CD14-positive monocyte (primary cell): Measurements from ENCODE around the gene TSSK2. TPM values are rescaled to one million over a fixed set of nuclear protein-coding genes. Genes with fewer than 3 reads are reported as not detected.

Experiments used
- DNase-seq, 3 donors: peaks; one replicate each; pipeline ENCODE4 v3.0.0-alpha.2; 2011 to 2022
- H2AFZ ChIP-seq: 2 replicates; pipeline ENCODE4 v1.6.0; 2012; ENCODE audit warnings: mild to moderate bottlenecking, low read depth, low read length, inconsistent platforms; ENCODE audit not compliant: insufficient read depth, poor library complexity, severe bottlenecking
- H3K27ac ChIP-seq, 2 donors: 1 replicate in 1 of 2; 2 replicates in 1 of 2; pipeline ENCODE4 v1.5.1; 2012 to 2013; ENCODE audit warnings: low read length in 2 of 2, control low read depth in 1 of 2, inconsistent platforms in 1 of 2, low read depth in 1 of 2, mild to moderate bottlenecking in 1 of 2
- H3K27me3 ChIP-seq, 2 donors: one replicate each; pipeline versions ENCODE4 v1.6.0 to v1.6.1; 2011 to 2013; ENCODE audit warnings: low read length in 2 of 2; ENCODE audit not compliant: control insufficient read depth in 2 of 2, insufficient read depth in 2 of 2
- H3K36me3 ChIP-seq, 2 donors: replicated peaks in 1 of 2; 1 replicate in 1 of 2; 2 replicates in 1 of 2; pipeline versions ENCODE4 v1.5.1 to v1.6.1; 2012 to 2013; ENCODE audit warnings: low read length in 2 of 2, control low read depth in 1 of 2, inconsistent platforms in 1 of 2, mild to moderate bottlenecking in 1 of 2; ENCODE audit not compliant: insufficient read depth in 2 of 2, control insufficient read depth in 1 of 2
- H3K4me1 ChIP-seq, 2 donors: 1 replicate in 1 of 2; 2 replicates in 1 of 2; pipeline versions ENCODE4 v1.5.1 to v1.6.1; 2012 to 2013; ENCODE audit warnings: low read length in 2 of 2, control low read depth in 1 of 2, inconsistent platforms in 1 of 2, mild to moderate bottlenecking in 1 of 2, moderate library complexity in 1 of 2; ENCODE audit not compliant: insufficient read depth in 2 of 2, control insufficient read depth in 1 of 2
- H3K4me2 ChIP-seq: replicated peaks from 2 replicates; pipeline ENCODE3; 2012; ENCODE audit warnings: low read length, moderate library complexity, mild to moderate bottlenecking; ENCODE audit not compliant: poor library complexity, severe bottlenecking; ENCODE audit errors: extremely low read depth
- H3K4me3 ChIP-seq, 3 experiments: fragments of 200-600 bp in 1 of 3; sonication (generic) in 1 of 3; replicated peaks in 1 of 3; 1 replicate in 2 of 3; 2 replicates in 1 of 3; pipeline ENCODE4 v1.5.1; 2011 to 2013; ENCODE audit warnings: low read length in 3 of 3, mild to moderate bottlenecking in 3 of 3, control low read depth in 2 of 3, low read depth in 2 of 3, inconsistent platforms in 1 of 3, moderate library complexity in 1 of 3
- H3K79me2 ChIP-seq: 2 replicates; pipeline ENCODE4 v1.6.0; 2012; ENCODE audit warnings: mild to moderate bottlenecking, control low read depth, inconsistent platforms, low read length, moderate library complexity; ENCODE audit not compliant: insufficient read depth
- H3K9ac ChIP-seq: 2 replicates; pipeline ENCODE4 v1.6.0; 2017; ENCODE audit warnings: low read length, mild to moderate bottlenecking; ENCODE audit not compliant: insufficient read depth, poor library complexity, severe bottlenecking
- H3K9me3 ChIP-seq, 2 donors: replicated peaks in 1 of 2; 1 replicate in 1 of 2; 2 replicates in 1 of 2; pipeline versions ENCODE4 v1.5.1 to v1.6.1; 2012 to 2013; ENCODE audit warnings: low read length in 2 of 2, control low read depth in 1 of 2; ENCODE audit not compliant: control insufficient read depth in 1 of 2, insufficient read depth in 1 of 2
- H4K20me1 ChIP-seq: 2 replicates; pipeline ENCODE4 v1.6.0; 2012; ENCODE audit warnings: mild to moderate bottlenecking, low read length, control low read depth, moderate library complexity; ENCODE audit not compliant: insufficient read depth
- H3K27ac Mint-ChIP-seq, 7 donors: one replicate each; pipeline ENCODE4 v1.8.0; 2020; ENCODE audit warnings: mild to moderate bottlenecking in 7 of 7, mixed read lengths in 7 of 7, moderate library complexity in 6 of 7, inconsistent platforms in 2 of 7
- H3K27me3 Mint-ChIP-seq, 3 donors: one replicate each; pipeline ENCODE4 v1.8.0; 2021 to 2022; ENCODE audit warnings: low read depth in 3 of 3, mild to moderate bottlenecking in 3 of 3, mixed read lengths in 3 of 3, moderate library complexity in 3 of 3, inconsistent platforms in 1 of 3
- H3K36me3 Mint-ChIP-seq, 2 donors: one replicate each; pipeline ENCODE4 v1.8.0; 2020; ENCODE audit warnings: mixed read lengths in 2 of 2, inconsistent platforms in 1 of 2, mild to moderate bottlenecking in 1 of 2
- H3K4me1 Mint-ChIP-seq: one replicate; pipeline ENCODE4 v1.8.0; 2020; ENCODE audit warnings: mild to moderate bottlenecking, mixed read lengths
- H3K4me3 Mint-ChIP-seq, 2 donors: one replicate each; pipeline ENCODE4 v1.8.0; 2020; ENCODE audit warnings: mild to moderate bottlenecking in 2 of 2, mixed read lengths in 2 of 2, moderate library complexity in 1 of 2
- H3K9me3 Mint-ChIP-seq, 7 donors: one replicate each; pipeline ENCODE4 v1.8.0; 2020 to 2022; ENCODE audit warnings: mixed read lengths in 7 of 7, mild to moderate bottlenecking in 6 of 7, moderate library complexity in 6 of 7, inconsistent platforms in 2 of 7
- CTCF ChIP-seq: fragments of 200-600 bp; IDR thresholded peaks from one replicate; pipeline ENCODE4 v1.8.0; 2022; ENCODE audit warnings: antibody characterized with exemption, mild to moderate bottlenecking
- WGBS: methylation state at CpG from one replicate; pipeline ENCODE4 v1.1.5; 2013; ENCODE audit warnings: missing lambda C conversion rate; ENCODE audit not compliant: insufficient coverage; 5-methylcytosine and 5-hydroxymethylcytosine counted together
- intact Hi-C, 2 donors: fragments of 100-400 bp; cut with micrococcal nuclease; formaldehyde crosslinking; loops; one replicate each; pipeline versions ENCODE4 v1.15.0 to v1.15.1; 2023
- polyA plus RNA-seq, 3 donors: library from polyadenylated mRNA; depleted of rRNA in 1 of 3; unstranded in 2 of 3; stranded (reverse) in 1 of 3; fragments of 300-500 nt in 2 of 3; fragments of >200 nt in 1 of 3; fragmentation: Illumina TruSeq in 2 of 3; gene quantifications; 1 replicate in 2 of 3; 2 replicates in 1 of 3; pipeline ENCODE4 v1.2.3, GENCODE V29; 2012 to 2021

Gene TSSK2
- polyA plus RNA-seq, 3 donors: 0.04 TPM; not detected in 2

- H3K4me2 ChIP-seq: peak overlapping the region; percentile 61
- H3K4me3 ChIP-seq: no peak overlapping the region
- Mint-ChIP-seq H3K27ac (peak overlapping the region in 1 of 7 donors; percentile 78), H3K4me3 (peak overlapping the region in 1 of 2 donors; percentile 77), H3K4me1 (peaks cover 12% of the 10 kb centered on the region), H3K27me3 (peaks cover 62 to 66% (median 64%) of the 10 kb centered on the region in 3 donors), H3K9me3 (peaks cover 0 to 16% (median 13%) of the 10 kb centered on the region in 7 donors), H3K36me3 (peaks cover 0 to 10% of the 10 kb centered on the region in 2 donors)
- H3K36me3 ChIP-seq: no peaks in the 10 kb centered on the region
- peaks cover 33 to 58% of the 10 kb centered on the region in 2 donors for H3K27me3 ChIP-seq
- no peak overlapping the region for H3K27ac ChIP-seq
- DNase-seq: no peak
- intact Hi-C loops: no loop called here
- no peak for TF ChIP-seq CTCF
- peaks cover 10 to 13% of the 10 kb centered on the region in 2 donors for H3K9me3 ChIP-seq
- H3K79me2 ChIP-seq: peaks cover 10% of the 10 kb centered on the region
- WGBS: 41% methylated on average over 23 of the region's 33 CpGs
- H3K9ac ChIP-seq: no peak overlapping the region
- H3K4me1 ChIP-seq: peaks cover 14 to 18% of the 10 kb centered on the region in 2 donors
- H4K20me1 ChIP-seq: no peaks in the 10 kb centered on the region
- peak overlapping the region; percentile 46 for H2AFZ ChIP-seq
Observed at GRCh38 chr22:19148417-19149046, 17.4 kb downstream of the TSSK2 start.

- Histone ChIP-seq H4K20me1 (no peaks in the 10 kb centered on the region), H3K79me2 (peaks cover 2% of the 10 kb centered on the region), H3K4me3 (peak overlapping the region in 1 of 3 experiments; percentile 47), H3K4me1 (peaks cover 6 to 11% of the 10 kb centered on the region in 2 donors), H2AFZ (peak overlapping the region; percentile 46), H3K27ac (no peak overlapping the region), H3K36me3 (no peaks in the 10 kb centered on the region), H3K4me2 (peak overlapping the region; percentile 61), H3K9me3 (peaks cover 10 to 13% of the 10 kb centered on the region in 2 donors), H3K27me3 (peaks cover 35 to 62% of the 10 kb centered on the region in 2 donors), H3K9ac (no peak overlapping the region)
- WGBS: 4% methylated on average over 90 of the region's 92 CpGs
- Mint-ChIP-seq H3K9me3 (peaks cover 0 to 16% (median 13%) of the 10 kb centered on the region in 7 donors), H3K4me1 (peaks cover 8% of the 10 kb centered on the region), H3K27ac (no peak overlapping the region), H3K36me3 (peaks cover 0 to 10% of the 10 kb centered on the region in 2 donors), H3K27me3 (peaks cover 67 to 74% (median 68%) of the 10 kb centered on the region in 3 donors), H3K4me3 (peak overlapping the region; percentile 47 to 77)
- DNase-seq: no peak
- no peak for TF ChIP-seq CTCF
- intact Hi-C loops: no loop called here
Observed at GRCh38 chr22:19149047-19149883, 18.2 kb downstream of the TSSK2 start.
